Measurements from ENCODE around the gene CERS5. TPM values are rescaled to one million over a fixed set of nuclear protein-coding genes. Genes with fewer than 3 reads are reported as not detected.
A peak's percentile ranks its signal among the peaks of the same experiment; 100 is the strongest.

CERS5 gene
- total and polyA plus RNA-seq, 12 donors: 8.3 to 51.7 (median 11.8) TPM

- peaks cover 0 to 46% (median 25%) of the 10 kb centered on the region in 9 donors for H3K36me3 ChIP-seq
- H3K4me3 ChIP-seq: no peak overlapping the region
- H3K27me3 ChIP-seq: no peaks in the 10 kb centered on the region
- H3K9me3 ChIP-seq: peaks cover 0 to under 1% (median 0%) of the 10 kb centered on the region in 11 donors
- H3K27ac ChIP-seq: no peak overlapping the region
- H3K4me1 ChIP-seq: no peaks in the 10 kb centered on the region
- DNase-seq: peak in 1 of 2 donors; percentile 52
- 74 to 75% methylated on average over 16 of the region's 16 CpGs for WGBS, 2 donors
- peak; percentile 46 to 79 (median 70) for TF ChIP-seq CTCF (IDR thresholded peaks at IDR 0.05)
- ATAC-seq: peak in 2 of 8 donors; percentile 44 to 57
- intact Hi-C loops (cut with DNase I): loop anchor here in 9 of 10 donors (1.0 to 10.0 kb wide), 8 partner anchors 42 to 210 kb away; partner anchors contain the start of genes AQP5 (in 3 of the 9) and SMARCD1 (in 2 of the 9)
Measured at GRCh38 chr12:50174971-50175715, 8.0 kb upstream of the CERS5 start.

GRCh38 chr12:50166799-50167048 lies 445 bp downstream of the CERS5 start:
- WGBS, 2 donors: 0% methylated on average over 12 of the region's 12 CpGs
- ATAC-seq: peak in 4 of 8 donors; percentile 10 to 15 (median 12)

GRCh38 chr12:50164963-50165362 lies 2.2 kb downstream of the CERS5 start:
- H3K4me1 ChIP-seq: peaks cover 6 to 32% (median 14%) of the 10 kb centered on the region in 9 donors
- no peak for TF ChIP-seq CTCF (IDR thresholded peaks at IDR 0.05)
- no peaks in the 10 kb centered on the region for H3K36me3 ChIP-seq
- H3K9me3 ChIP-seq: peaks cover 0 to 7% (median 0%) of the 10 kb centered on the region in 11 donors
- intact Hi-C loops (cut with DNase I): loop anchor here in 4 of 10 donors (5.0 to 10.0 kb wide), 3 partner anchors 50 to 78 kb away; partner anchors contain the start of genes COX14 (in 2 of the 4) and SMARCD1 (in 2 of the 4)
- no peak overlapping the region for H3K4me3 ChIP-seq
- 95% methylated on average over 17 to 20 of the region's 20 CpGs for WGBS, 2 donors
- no peak for DNase-seq
- no peak for ATAC-seq
- H3K27ac ChIP-seq: no peak overlapping the region
- H3K27me3 ChIP-seq: no peaks in the 10 kb centered on the region

More at GRCh38 chr12:50166799-50167048, 445 bp downstream of the CERS5 start:
- no peak for TF ChIP-seq CTCF (IDR thresholded peaks at IDR 0.05)
- intact Hi-C loops (cut with DNase I): loop anchor here in 7 of 10 donors (1.0 to 10.0 kb wide), 5 partner anchors 52 to 81 kb away; partner anchors contain the start of genes SMARCD1 (in 4 of the 7) and COX14 (in 2 of the 7)
- DNase-seq: peak in 1 of 2 donors; percentile 41
- H3K4me3 ChIP-seq: peak overlapping the region; percentile 57 to 100 (median 94)
- peak overlapping the region; percentile 9 to 99 (median 94) for H3K27ac ChIP-seq
- H3K9me3 ChIP-seq: peaks cover 0 to 10% (median 0%) of the 10 kb centered on the region in 11 donors
- H3K36me3 ChIP-seq: no peaks in the 10 kb centered on the region
- no peaks in the 10 kb centered on the region for H3K27me3 ChIP-seq
- peaks cover 6 to 32% (median 13%) of the 10 kb centered on the region in 9 donors for H3K4me1 ChIP-seq

GRCh38 chr12:50162230-50162629 lies 4.9 kb downstream of the CERS5 start:
- 82 to 86% methylated on average over 2 of the region's 2 CpGs for WGBS, 2 donors
- no peak overlapping the region for H3K4me3 ChIP-seq
- no peak overlapping the region for H3K27ac ChIP-seq
- no peaks in the 10 kb centered on the region for H3K9me3 ChIP-seq
- DNase-seq (no peak), ATAC-seq (no peak)
- TF ChIP-seq CTCF (IDR thresholded peaks at IDR 0.05): no peak
- no peaks in the 10 kb centered on the region for H3K27me3 ChIP-seq
- H3K36me3 ChIP-seq: peaks cover 0 to 8% (median 0%) of the 10 kb centered on the region in 9 donors
- intact Hi-C loops (cut with DNase I): loop anchor here in 1 of 10 donors (10.0 kb wide), 1 partner anchor 47 kb away; the partner anchor contains the start of gene COX14
- H3K4me1 ChIP-seq: peaks cover 6 to 24% (median 12%) of the 10 kb centered on the region in 9 donors

All from heart right ventricle (tissue), 16 donors.